Uterus (tissue), 4 donors: ENCODE data around the gene VEPH1. TPM values are rescaled to one million over a fixed set of nuclear protein-coding genes. Genes with fewer than 3 reads are reported as not detected.

Experiments
- DNase-seq, 2 donors: peaks; one replicate each; pipeline ENCODE4 v3.0.0-alpha.2; 2019 to 2020
- H3K27ac ChIP-seq, 2 donors: fragments of 200-600 bp; sonication (generic); 1 replicate in 1 of 2; 2 replicates in 1 of 2; pipeline ENCODE4 v1.5.1; 2016 to 2018
- H3K27me3 ChIP-seq, 2 donors: fragments of 200-600 bp; sonication (generic); one replicate each; pipeline ENCODE4 v1.5.1; 2018 to 2019; ENCODE audit warnings: control low read depth in 1 of 2
- H3K36me3 ChIP-seq, 2 donors: fragments of 200-600 bp; sonication (generic); one replicate each; pipeline ENCODE4 v1.5.1; 2019; ENCODE audit warnings: control low read depth in 1 of 2
- H3K4me1 ChIP-seq, 2 donors: fragments of 200-600 bp; sonication (generic); one replicate each; pipeline ENCODE4 v1.5.1; 2018 to 2019; ENCODE audit warnings: control low read depth in 1 of 2
- H3K4me3 ChIP-seq, 2 donors: fragments of 200-600 bp; sonication (generic); 1 replicate in 1 of 2; 2 replicates in 1 of 2; pipeline ENCODE4 v1.5.1; 2018 to 2019; ENCODE audit warnings: mild to moderate bottlenecking in 1 of 2
- H3K9me3 ChIP-seq, 2 donors: fragments of 200-600 bp; sonication (generic); one replicate each; pipeline ENCODE4 v1.5.1; 2019; ENCODE audit warnings: control low read depth in 1 of 2
- POLR2A ChIP-seq, 2 donors: fragments of 450-650 bp; IDR thresholded peaks; one replicate each; pipeline ENCODE4 v1.6.1; 2016; ENCODE audit warnings: antibody characterized with exemption in 2 of 2, mild to moderate bottlenecking in 1 of 2, moderate library complexity in 1 of 2
- intact Hi-C: fragments of 100-400 bp; cut with DNase I; formaldehyde crosslinking; loops from one replicate; pipeline ENCODE4 v1.15.1; 2023; ENCODE audit warnings: low total_unique reads
- total RNA-seq, 4 donors: library from RNA; depleted of rRNA in 3 of 4; stranded (reverse); fragments of >200 nt in 3 of 4; gene quantifications; one replicate each; pipeline versions ENCODE4 v1.1.0 to v1.2.4, GENCODE V29; 2014 to 2023
- TF ChIP-seq, protein P1 (sequence below), 4 experiments: fragments of 200-600 bp in 2 of 4; fragments of 450-650 bp in 2 of 4; sonication (generic) in 2 of 4; IDR thresholded peaks; one replicate each; pipeline ENCODE4 v1.5.1; 2016 to 2019; ENCODE audit warnings: antibody characterized with exemption in 4 of 4, mild to moderate bottlenecking in 2 of 4, moderate library complexity in 1 of 4
- donor health status: DM: yes; HTN: yes; CAD: no.

Gene VEPH1
- total RNA-seq, 4 donors from 2014 or later, result 12.2 TPM; not detected in 3

GRCh38 chr3:157249606-157250005 lies 253.6 kb downstream of the VEPH1 start:
- no peaks in the 10 kb centered on the region for H3K27me3 ChIP-seq
- no peak overlapping the region for H3K27ac ChIP-seq
- TF ChIP-seq, protein P1, sequence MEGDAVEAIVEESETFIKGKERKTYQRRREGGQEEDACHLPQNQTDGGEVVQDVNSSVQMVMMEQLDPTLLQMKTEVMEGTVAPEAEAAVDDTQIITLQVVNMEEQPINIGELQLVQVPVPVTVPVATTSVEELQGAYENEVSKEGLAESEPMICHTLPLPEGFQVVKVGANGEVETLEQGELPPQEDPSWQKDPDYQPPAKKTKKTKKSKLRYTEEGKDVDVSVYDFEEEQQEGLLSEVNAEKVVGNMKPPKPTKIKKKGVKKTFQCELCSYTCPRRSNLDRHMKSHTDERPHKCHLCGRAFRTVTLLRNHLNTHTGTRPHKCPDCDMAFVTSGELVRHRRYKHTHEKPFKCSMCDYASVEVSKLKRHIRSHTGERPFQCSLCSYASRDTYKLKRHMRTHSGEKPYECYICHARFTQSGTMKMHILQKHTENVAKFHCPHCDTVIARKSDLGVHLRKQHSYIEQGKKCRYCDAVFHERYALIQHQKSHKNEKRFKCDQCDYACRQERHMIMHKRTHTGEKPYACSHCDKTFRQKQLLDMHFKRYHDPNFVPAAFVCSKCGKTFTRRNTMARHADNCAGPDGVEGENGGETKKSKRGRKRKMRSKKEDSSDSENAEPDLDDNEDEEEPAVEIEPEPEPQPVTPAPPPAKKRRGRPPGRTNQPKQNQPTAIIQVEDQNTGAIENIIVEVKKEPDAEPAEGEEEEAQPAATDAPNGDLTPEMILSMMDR (IDR thresholded peaks at IDR 0.05), result no peak
- TF ChIP-seq POLR2A (IDR thresholded peaks at IDR 0.05), result no peak
- no peaks in the 10 kb centered on the region for H3K36me3 ChIP-seq
- DNase-seq, result no peak
- H3K4me1 ChIP-seq, result no peaks in the 10 kb centered on the region
- no peaks in the 10 kb centered on the region for H3K9me3 ChIP-seq
- no peak overlapping the region for H3K4me3 ChIP-seq
- intact Hi-C loops, result no loop called here

- no peak for DNase-seq
- Histone ChIP-seq H3K36me3 (no peaks in the 10 kb centered on the region), H3K9me3 (no peaks in the 10 kb centered on the region), H3K27me3 (no peaks in the 10 kb centered on the region), H3K4me1 (no peaks in the 10 kb centered on the region), H3K27ac (peak overlapping the region in 1 of 2 donors; percentile 48), H3K4me3 (no peak overlapping the region)
- TF ChIP-seq POLR2A (IDR thresholded peaks at IDR 0.05), result no peak
- TF ChIP-seq, protein P1 (IDR thresholded peaks at IDR 0.05), result no peak
- intact Hi-C loops, result no loop called here
Observed at GRCh38 chr3:157248590-157249422, 254.4 kb downstream of the VEPH1 start.

- Histone ChIP-seq H3K9me3 (no peaks in the 10 kb centered on the region), H3K4me1 (no peaks in the 10 kb centered on the region), H3K27ac (peak overlapping the region in 1 of 2 donors; percentile 7), H3K27me3 (no peaks in the 10 kb centered on the region), H3K4me3 (no peak overlapping the region), H3K36me3 (no peaks in the 10 kb centered on the region)
- intact Hi-C loops, result no loop called here
- no peak for DNase-seq
- no peak for TF ChIP-seq POLR2A (IDR thresholded peaks at IDR 0.05)
- TF ChIP-seq, protein P1 (IDR thresholded peaks at IDR 0.05), result no peak
Observed at GRCh38 chr3:157247391-157247790, 255.8 kb downstream of the VEPH1 start.

DNA sequence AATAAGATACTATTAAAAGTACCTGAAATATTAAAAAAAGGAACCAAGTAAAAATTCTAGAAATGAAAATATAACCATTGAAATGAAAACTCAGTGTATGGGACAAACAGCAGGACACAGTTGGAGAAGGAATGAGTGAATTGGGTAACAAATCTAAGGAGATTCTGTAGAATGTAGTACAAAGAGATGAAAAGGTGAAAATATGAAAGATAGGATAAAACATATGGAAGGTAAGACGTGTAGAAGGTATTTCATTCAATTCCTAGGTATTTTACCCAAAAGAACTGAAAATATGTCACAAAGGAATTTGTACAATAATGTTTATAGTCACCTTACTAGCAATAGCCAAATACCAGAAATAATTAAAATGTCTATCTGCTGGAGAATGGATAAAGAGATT lies 260.4 kb downstream of the VEPH1 start:
- Histone ChIP-seq H3K4me3 (no peak overlapping the region), H3K9me3 (no peaks in the 10 kb centered on the region), H3K36me3 (no peaks in the 10 kb centered on the region), H3K27ac (no peak overlapping the region), H3K4me1 (no peaks in the 10 kb centered on the region), H3K27me3 (no peaks in the 10 kb centered on the region)
- DNase-seq, result no peak
- TF ChIP-seq, protein P1 (IDR thresholded peaks at IDR 0.05), result no peak
- TF ChIP-seq POLR2A (IDR thresholded peaks at IDR 0.05), result no peak
- intact Hi-C loops, result no loop called here

DNA sequence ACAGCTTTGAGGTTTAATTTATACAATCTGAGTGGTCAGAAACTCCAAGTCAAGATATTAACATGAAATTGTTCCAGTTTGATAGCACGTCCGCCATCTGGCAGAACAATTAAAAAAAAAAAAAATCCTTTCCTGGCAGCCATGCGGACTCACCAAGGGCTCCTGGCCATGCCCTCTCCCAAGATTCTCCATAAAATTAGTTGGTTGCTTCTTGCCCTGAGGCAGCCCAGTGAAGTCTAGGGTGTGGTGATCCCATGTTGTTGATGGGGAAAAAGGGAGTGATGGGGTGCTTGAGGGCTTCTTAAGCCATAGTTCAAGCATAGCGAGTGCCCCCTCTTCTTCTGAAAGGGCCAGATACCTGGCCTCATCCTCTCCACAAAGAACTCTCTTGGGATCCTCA lies 261.6 kb downstream of the VEPH1 start:
- Histone ChIP-seq H3K4me3 (no peak overlapping the region), H3K27ac (no peak overlapping the region), H3K27me3 (no peaks in the 10 kb centered on the region), H3K9me3 (no peaks in the 10 kb centered on the region), H3K36me3 (no peaks in the 10 kb centered on the region), H3K4me1 (no peaks in the 10 kb centered on the region)
- TF ChIP-seq, protein P1 (IDR thresholded peaks at IDR 0.05), result no peak
- no peak for TF ChIP-seq POLR2A (IDR thresholded peaks at IDR 0.05)
- DNase-seq, result no peak
- intact Hi-C loops, result no loop called here
